HG02973 (cell line): ENCODE results near the gene DLG3.
"Not testable (repeated sequence)": the region's sequence is repeated elsewhere in the genome, so short reads cannot be mapped to it uniquely, and the experiment has no call there.

Experiments
- ATAC-seq: cut with Tn5 transposase; IDR thresholded peaks from one replicate; pipeline ENCODE4 v1.9.1; 2021; ENCODE audit warnings: moderate library complexity; ENCODE audit not compliant: unreplicated experiment

The DLG3 gene

DNA sequence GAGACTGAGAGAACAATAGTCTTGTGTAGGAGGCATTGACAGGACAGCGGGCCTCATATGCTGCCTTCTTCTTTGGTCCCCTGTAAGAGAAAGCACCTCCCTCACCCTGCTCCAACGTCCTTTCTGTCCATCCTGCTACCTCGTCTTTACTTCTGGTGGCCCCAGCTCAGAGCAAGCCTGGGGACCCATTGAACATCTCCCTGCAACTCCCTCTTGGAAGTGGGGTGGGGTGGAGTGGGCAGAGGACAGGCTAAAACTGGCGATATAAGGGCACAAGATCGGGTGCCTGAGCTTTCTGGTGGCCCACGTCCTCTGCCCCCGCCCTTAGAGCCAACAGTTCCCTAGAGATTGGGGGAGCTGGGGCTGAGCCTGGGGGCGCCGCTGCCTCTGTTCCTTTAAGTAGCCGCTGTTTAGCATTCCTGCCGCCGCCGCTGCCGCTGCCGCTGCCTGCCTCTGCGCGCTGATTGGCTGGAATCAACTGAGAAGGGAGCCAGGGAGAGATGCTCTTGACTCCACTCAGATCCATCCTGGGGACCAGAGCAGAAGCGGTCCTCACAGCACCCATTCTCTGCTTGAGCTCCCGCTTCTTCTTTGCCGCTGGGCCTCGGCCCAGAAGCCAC is at the start of gene DLG3:
TSS of gene DLG3 (plus strand) at position 510 of the 620 bp plus-strand sequence. CDS start 367 bp downstream, outside the sequence.
- no peak for ATAC-seq

GRCh38 chrX:70398899-70399298 is 45.7 kb upstream of the DLG3 start:
- ATAC-seq = no peak

GRCh38 chrX:70400181-70400580 is 44.5 kb upstream of the DLG3 start:
- ATAC-seq = not testable (repeated sequence)

- no peak for ATAC-seq
These were observed 41.9 kb upstream of the DLG3 start for GRCh38 chrX:70402721-70403120.

DNA sequence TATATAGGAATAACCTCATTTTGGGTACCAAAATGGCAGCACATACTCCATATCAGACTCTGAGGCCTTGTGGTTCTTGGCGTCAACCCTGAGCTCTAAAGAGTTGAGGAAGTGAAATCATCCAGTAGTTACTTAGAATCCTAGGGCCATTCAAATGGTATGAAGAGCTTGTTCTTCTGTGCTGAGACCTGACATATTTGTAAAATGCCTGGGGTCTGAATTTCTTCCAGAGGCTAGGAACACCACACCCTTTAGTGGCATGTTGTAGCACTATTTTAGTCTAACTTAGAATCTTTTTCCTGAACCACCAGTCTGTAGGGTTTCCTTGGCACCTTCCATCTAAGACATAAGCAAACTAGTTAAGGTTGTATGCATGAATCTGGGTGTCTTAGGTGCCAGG is 39.6 kb upstream of the DLG3 start:
- ATAC-seq = no peak

- no peak for ATAC-seq
These were observed 33.7 kb upstream of the DLG3 start for GRCh38 chrX:70410921-70411320.

- ATAC-seq = no peak
These were observed 33.2 kb upstream of the DLG3 start for GRCh38 chrX:70411475-70411874.

- ATAC-seq = no peak
These were observed 23.0 kb upstream of the DLG3 start for GRCh38 chrX:70421618-70422017.

DNA sequence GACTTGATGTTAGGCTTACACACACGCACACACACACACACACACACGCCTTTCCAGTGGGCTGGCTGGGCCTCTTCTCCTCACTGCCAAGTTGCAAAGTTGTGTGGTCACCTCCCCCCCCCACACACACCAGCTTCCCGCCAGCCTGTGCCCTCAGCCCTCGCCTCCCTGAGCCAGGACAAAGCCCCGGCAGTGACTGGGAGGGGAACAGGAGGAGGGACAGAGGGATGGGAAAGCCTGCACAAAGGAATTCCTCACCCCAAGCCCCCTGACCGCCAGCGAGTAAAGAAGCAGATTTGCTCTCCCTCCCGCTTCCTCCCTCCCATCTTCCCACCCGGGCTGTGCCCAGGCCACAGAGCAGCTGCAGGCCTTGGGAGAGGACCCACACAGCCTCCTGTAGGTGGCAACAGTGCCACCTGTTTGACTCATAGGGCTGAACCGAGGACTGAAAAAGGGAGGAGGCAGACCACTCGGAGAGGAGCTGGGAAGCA is 21.7 kb upstream of the DLG3 start, which contains the start of gene GDPD2:
TSS of gene GDPD2 (plus strand) at position 464 of the 491 bp plus-strand sequence. CDS start 1,671 bp downstream, outside the sequence.
- ATAC-seq = no peak

GRCh38 chrX:70423936-70424675 is 20.5 kb upstream of the DLG3 start:
- ATAC-seq = no peak

- no peak for ATAC-seq
These were observed 19.8 kb upstream of the DLG3 start for GRCh38 chrX:70424801-70425200.

DNA sequence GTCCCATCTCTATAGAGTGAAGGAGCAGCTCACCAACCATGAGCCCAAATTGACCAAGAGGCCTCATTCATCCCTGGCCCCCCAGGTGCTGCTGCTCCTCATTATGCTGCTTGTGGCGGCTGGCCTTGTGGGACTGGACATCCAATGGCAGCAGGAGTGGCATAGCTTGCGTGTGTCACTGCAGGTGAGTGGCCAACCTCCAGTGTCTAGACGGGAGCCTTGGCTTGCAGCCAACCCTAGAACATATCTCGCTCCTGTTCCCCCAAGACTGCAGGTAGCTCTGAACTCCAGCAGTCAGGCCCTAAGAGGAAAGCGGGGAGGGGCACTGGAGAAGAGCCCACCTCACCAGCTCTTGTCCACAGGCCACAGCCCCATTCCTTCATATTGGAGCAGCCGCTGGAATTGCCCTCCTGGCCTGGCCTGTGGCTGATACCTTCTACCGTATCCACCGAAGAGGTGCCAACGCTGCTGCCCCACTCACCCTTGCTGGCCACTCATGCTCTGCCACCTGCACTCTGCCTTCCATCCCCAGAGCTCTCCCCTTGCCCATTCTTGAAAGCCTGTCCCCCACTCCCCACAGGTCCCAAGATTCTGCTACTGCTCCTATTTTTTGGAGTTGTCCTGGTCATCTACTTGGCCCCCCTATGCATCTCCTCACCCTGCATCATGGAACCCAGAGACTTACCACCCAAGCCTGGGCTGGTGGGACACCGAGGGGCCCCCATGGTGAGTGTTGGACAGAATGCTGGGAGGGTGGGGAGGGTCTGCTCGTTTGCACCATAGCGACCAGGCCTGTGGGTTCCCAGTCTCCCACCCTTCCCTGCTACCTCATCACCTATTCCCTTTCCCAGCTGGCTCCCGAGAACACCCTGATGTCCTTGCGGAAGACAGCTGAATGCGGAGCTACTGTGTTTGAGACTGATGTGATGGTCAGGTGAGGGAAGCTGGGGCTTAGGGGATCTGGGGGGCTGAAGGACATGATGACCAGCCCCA is 18.1 kb upstream of the DLG3 start:
- no peak for ATAC-seq

DNA sequence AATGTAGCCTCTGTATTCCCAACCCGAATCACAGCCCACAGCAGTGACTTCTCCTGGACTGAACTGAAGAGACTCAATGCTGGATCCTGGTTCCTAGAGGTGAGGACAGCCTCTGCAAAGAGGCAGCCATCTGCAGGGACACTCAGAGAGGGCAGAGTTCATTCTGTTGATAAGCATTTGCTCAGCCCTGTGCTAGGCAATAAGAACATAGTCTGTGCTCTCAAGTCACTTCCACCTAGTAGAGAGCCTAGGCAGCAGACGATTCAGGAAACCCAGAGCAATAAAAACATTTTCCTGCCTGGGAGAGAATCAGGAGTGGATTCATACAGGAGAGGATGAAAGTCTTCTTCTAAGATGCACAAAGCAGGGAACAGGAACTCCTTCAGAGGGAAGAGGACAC is 17.3 kb upstream of the DLG3 start:
- ATAC-seq = no peak

GRCh38 chrX:70429759-70430158 is 14.9 kb upstream of the DLG3 start:
- ATAC-seq = no peak

GRCh38 chrX:70432936-70433847 is 11.4 kb upstream of the DLG3 start:
- no peak for ATAC-seq

DNA sequence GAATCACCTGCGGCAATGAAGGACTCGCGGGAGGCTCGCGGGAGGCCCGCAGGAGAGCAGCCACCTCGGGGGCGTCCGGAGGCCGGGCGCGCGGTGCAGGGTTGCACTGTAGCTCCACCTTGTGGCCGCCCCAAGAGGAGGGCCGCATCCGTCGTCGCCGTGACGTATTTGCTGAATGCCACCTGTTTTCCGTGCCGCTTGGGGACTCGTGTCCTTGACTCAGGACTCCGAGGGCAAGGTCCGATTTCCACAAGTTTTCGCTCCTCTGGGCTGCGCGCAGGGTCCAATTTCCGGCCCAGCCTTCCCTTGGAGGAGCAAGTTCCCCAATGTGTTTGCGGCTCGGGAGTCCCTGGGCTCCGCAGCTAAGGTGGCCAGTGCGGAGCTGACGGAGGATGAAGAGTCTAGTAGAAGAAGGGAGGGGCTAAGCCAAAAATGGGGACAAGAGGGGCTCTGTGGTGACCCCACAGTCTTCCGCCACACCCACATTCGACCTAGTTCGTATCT is 10.7 kb upstream of the DLG3 start:
- peak; percentile 66 for ATAC-seq

- peak; percentile 62 for ATAC-seq
These were observed 10.2 kb upstream of the DLG3 start for GRCh38 chrX:70434352-70434866.

DNA sequence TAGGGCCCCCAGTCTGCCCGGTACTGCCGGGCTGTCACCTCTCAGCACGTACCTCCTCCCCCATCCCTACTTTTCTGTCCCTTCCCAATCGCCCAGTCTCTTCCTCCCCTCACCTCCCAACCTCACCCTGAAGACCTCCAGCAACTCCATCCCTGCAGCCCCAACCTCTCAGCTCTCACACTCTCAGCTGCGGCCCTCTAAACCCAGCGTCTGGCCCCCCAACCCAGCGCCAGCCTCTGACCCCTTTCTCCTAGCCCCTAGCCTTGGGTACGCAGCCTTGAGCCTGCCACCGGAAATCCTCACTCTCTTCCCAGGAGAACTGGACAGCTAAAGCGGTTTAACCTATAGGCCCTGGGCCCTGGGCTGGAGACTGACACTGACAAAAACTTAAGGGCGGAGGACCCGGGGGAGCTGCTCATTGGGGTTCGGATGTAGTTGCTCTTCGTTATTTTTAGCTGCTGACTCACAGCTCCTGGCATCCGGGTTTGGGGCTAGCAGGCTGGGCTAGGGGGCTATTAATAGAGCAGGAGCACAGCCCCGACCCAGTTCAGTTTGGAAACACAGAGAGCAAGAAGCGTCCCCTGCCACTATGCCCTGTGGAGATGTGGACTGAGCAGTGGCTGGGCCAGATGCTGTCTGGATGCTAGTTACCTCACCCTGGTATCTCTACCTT is 9.6 kb upstream of the DLG3 start:
- no peak for ATAC-seq

DNA sequence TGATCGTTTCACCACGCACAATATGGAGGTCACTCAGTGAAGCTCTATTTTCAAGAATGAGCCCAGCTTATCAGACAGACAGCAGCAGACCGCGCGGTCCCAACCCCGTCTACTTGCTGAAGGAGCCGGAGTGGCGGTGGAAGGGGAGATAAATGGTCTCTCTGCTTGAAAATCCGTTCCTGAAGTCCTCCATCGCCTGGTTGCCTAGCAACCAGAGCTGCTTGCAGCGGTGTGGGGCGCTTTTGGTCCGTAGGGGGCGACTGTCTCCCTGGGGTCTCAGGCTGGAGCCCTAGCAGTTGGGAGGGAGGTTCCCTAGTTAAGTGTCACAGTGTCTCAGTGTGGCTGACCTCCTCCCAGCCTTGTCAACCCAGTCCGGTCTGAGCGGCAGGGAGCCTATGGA is 8.3 kb upstream of the DLG3 start:
- no peak for ATAC-seq
